Measurements from ENCODE around the gene CUL2. TPM values are rescaled to one million over a fixed set of nuclear protein-coding genes. Genes with fewer than 3 reads are reported as not detected.

Gene CUL2
- total and polyA plus RNA-seq, 2 donors (not counting 1 experiment from before 2014, with no cell fraction given) = 7.3 to 36.9 TPM

GRCh38 chr10:35089611-35090161 lies 455 bp downstream of the CUL2 start:
- H3K79me2 ChIP-seq (ENCODE audit: control insufficient read depth, insufficient read depth, low read length) = peaks cover 57% of the 10 kb centered on the region
- intact Hi-C loops (cut with micrococcal nuclease) = loop anchor here (1.0 kb wide), 4 partner anchors 37 to 290 kb away; partner anchors contain the start of genes CCNY and CREM

More at GRCh38 chr10:35089611-35090161, 455 bp downstream of the CUL2 start:
- no peaks in the 10 kb centered on the region for H3K36me3 ChIP-seq (replicated peaks in 1 of 2; ENCODE audit: control extremely low read depth in 1 of 2, control insufficient read depth in 1 of 2, extremely low read depth in 1 of 2, insufficient read depth in 2 of 2, low read length in 1 of 2)
- CTCF ChIA-PET = interaction anchor here (1.4 to 2.9 kb wide), 3 partner anchors 31 to 128 kb away, joined by 3 to 15 read pairs (median 11); no protein-coding TSS in a partner anchor
- peak overlapping the region; percentile 89 for H3K9ac ChIP-seq (ENCODE audit: low read length)
- no peak for TF ChIP-seq EZH2 (IDR thresholded peaks at IDR 0.05; ENCODE audit: borderline replicate concordance, insufficient read depth, low read depth, low read length, poor library complexity, severe bottlenecking)
- TF ChIP-seq CTCF (IDR thresholded peaks at IDR 0.05) = no peak
- peaks cover 22% of the 10 kb centered on the region for H4K20me1 ChIP-seq (ENCODE audit: control insufficient read depth, insufficient read depth, low read length, poor library complexity, severe bottlenecking)
- Mint-ChIP-seq H3K4me1 (peaks cover 50% of the 10 kb centered on the region), H3K4me3 (peak overlapping the region; percentile 89), H3K27ac (peak overlapping the region; percentile 93), H3K27me3 (no peaks in the 10 kb centered on the region), H3K9me3 (ENCODE audit: insufficient read depth) (no peaks in the 10 kb centered on the region)
- WGBS (ENCODE audit: insufficient coverage) = 0% methylated on average over 14 of the region's 27 CpGs
- no peaks in the 10 kb centered on the region for H3K9me3 ChIP-seq (ENCODE audit: control extremely low read depth in 1 of 3, control insufficient read depth in 2 of 3, insufficient read depth in 1 of 3, low read length in 2 of 3)
- peak overlapping the region; percentile 74 for H3K4me2 ChIP-seq (replicated peaks; ENCODE audit: low read depth, low read length, poor library complexity, severe bottlenecking)
- peak overlapping the region; percentile 62 to 92 (median 80) for H3K4me3 ChIP-seq (ENCODE audit: control extremely low read depth in 1 of 5, extremely low read depth in 1 of 5, insufficient read depth in 1 of 5, low read depth in 2 of 5, low read length in 4 of 5)
- ATAC-seq (ENCODE audit: low read depth) = peak; percentile 4
- DNase-seq = peak; percentile 50
- H3K27me3 ChIP-seq (replicated peaks in 1 of 4; ENCODE audit: control extremely low read depth in 1 of 4, control insufficient read depth in 3 of 4, insufficient read depth in 4 of 4, low read length in 3 of 4) = no peaks in the 10 kb centered on the region
- peaks cover 29 to 31% of the 10 kb centered on the region in 2 donors for H3K4me1 ChIP-seq (ENCODE audit: control insufficient read depth in 2 of 2, insufficient read depth in 2 of 2, low read length in 2 of 2)
- H3K27ac ChIP-seq (ENCODE audit: low read length in 2 of 2) = peak overlapping the region; percentile 95 to 98
- POLR2A ChIA-PET = interaction anchor here (0.6 to 2.2 kb wide), 3 partner anchors 37 to 111 kb away, joined by 3 to 9 read pairs (median 4); partner anchors contain the start of gene CREM
- H2AFZ ChIP-seq (ENCODE audit: insufficient read depth, low read depth, low read length, poor library complexity, severe bottlenecking) = peak overlapping the region; percentile 93

All from B cell (primary cell).